NCI-H1092 (cell line): Measurements from ENCODE around the gene POLDIP2.

Experiments
- DNase-seq: peaks from one replicate; lab custom pipeline; 2025; lab: John Stamatoyannopoulos, UW

Gene POLDIP2

GRCh38 chr17:28317099-28317965, 40.0 kb downstream of the POLDIP2 start:
- DNase-seq: no peak

GRCh38 chr17:28315846-28316705, 41.3 kb downstream of the POLDIP2 start:
- DNase-seq: no peak

GRCh38 chr17:28313841-28314240, 43.5 kb downstream of the POLDIP2 start:
- no peak for DNase-seq

GRCh38 chr17:28306954-28307401, 50.3 kb downstream of the POLDIP2 start:
- DNase-seq: no peak

GRCh38 chr17:28298449-28298848, 58.9 kb downstream of the POLDIP2 start:
- DNase-seq: no peak
